NB4 (cell line): ENCODE data around the gene TNIP3.
"Not testable (repeated sequence)": the region's sequence is repeated elsewhere in the genome, so short reads cannot be mapped to it uniquely, and the experiment has no call there.

Experiments used
- CTCF ChIP-seq: IDR thresholded peaks from one replicate; pipeline ENCODE4 v1.5.1; 2012; ENCODE audit warnings: low read depth, low read length
- MAX ChIP-seq: IDR thresholded peaks from 2 replicates; pipeline ENCODE4 v1.6.1; 2011; ENCODE audit warnings: low read depth, low read length
- POLR2A ChIP-seq: IDR thresholded peaks from 2 replicates; pipeline ENCODE4 v1.6.1; 2011; ENCODE audit warnings: mild to moderate bottlenecking; ENCODE audit not compliant: insufficient read length; ENCODE audit errors: extremely low read depth

DNA sequence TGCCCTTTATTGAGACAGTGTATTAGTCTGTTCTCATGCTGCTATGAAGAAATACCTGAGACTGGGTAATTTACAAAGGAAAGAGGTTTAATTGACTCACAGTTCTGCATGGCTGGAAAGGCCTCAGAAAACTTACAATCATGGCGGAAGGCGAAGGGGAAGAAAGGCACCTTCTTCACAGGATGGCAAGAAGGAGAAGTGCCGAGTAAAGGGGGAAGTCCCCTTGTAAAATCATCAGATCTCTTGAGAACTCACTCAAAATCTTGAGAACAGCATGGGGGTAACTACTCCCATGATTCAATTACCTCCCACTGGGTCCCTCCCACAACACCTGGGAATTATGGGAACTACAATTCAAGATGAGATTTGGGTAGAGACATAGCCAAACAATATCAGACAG is 41.7 kb upstream of the TNIP3 start:
- TF ChIP-seq POLR2A, CTCF, MAX: not testable (repeated sequence)
